Effector CD8-positive, alpha-beta T cell (primary cell): Measurements from ENCODE around the gene TPRX2.
"Not testable (repeated sequence)": the region's sequence is repeated elsewhere in the genome, so short reads cannot be mapped to it uniquely, and the experiment has no call there.

Experiments
- DNase-seq: peaks from one replicate; lab custom pipeline; 2025; lab: John Stamatoyannopoulos, UW
- total RNA-seq, 4 experiments: gene quantifications; one replicate each; lab custom pipeline; 2026; lab: John Stamatoyannopoulos, UW

Gene TPRX2, protein sequence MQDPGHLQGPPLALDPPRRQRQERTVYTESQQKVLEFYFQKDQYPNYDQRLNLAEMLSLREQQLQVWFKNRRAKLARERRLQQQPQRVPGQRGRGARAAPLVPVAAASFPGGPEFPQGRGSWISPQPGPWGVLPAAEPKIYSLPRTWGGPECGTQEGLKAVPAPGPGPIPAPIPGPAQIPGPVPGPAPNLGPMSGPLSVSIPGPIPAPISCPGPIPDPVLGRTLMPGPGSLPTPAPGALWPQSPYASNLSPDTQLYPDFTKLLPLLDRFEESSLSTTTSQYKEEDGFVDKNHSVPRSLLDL
- total RNA-seq = 0 reads per million in 4 experiments

DNA sequence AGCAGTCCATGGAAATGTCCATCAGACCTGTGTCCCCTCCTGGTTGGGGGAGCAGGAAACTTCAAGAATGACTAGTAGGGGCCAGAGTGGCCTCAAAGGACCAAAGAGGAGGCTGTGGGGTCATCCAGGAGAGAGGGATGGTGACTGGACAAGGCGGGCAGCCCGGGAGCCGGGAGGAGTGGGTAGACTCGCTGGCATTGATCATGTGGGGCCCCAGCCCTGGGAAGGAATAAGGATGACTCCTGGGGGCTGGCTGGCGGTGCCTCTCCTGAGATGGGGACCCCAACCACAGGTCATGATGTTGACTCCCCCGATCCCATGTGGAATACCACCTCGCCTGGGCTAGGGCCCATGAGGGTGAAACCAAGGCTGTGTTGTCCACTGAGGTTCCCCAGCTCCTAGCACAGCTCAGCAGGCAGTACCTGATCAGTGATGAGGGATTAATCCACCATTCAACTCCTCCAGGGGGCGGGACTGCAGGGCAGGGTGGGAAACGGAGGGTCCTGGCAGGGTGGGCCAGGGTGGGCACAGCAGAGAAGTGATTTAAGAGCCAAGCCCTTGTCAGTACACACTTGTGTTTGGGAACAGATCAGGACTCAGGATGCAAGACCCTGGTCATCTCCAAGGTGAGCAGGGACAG, at the start of gene TPRX2:
TPRX2 (plus strand) TSS at position 590 of the 640 bp plus-strand sequence; CDS start at position 602, 12 bp downstream.
- DNase-seq = not testable (repeated sequence)

DNA sequence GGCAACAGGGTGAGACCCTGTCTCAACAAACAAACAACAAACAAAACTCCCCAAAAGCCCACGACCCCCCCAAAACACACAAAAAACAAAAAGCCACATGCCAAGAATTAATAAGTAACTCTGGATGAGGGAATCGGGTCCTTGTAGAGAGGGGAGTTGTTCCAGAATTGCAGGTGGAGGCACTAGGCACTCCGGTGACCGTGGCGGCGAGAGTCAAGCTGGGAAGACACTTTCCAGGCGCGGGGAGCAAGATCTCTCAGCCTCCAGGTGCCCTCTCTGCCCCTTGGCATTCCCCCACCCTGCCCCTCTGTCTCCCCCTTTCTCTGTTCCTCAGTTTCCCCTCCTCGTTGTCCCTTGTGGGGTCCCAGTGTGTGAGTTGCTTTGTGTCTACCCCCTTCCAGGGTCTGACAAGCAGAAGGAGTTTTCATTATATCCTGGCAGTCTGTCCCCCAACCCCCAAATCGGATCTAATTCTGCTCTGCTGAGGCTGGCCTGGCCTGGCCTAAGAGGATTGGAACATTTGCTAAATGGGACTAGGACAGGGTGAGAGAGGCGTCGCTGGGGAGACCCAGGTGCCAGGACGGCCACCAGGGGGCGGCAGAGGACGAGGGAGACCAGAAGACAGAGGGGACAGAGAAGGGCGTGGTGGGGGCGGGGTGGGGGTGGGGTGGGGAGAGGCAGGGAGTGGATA, 45.6 kb upstream of the TPRX2 start:
- peak; percentile 69 for DNase-seq

DNA sequence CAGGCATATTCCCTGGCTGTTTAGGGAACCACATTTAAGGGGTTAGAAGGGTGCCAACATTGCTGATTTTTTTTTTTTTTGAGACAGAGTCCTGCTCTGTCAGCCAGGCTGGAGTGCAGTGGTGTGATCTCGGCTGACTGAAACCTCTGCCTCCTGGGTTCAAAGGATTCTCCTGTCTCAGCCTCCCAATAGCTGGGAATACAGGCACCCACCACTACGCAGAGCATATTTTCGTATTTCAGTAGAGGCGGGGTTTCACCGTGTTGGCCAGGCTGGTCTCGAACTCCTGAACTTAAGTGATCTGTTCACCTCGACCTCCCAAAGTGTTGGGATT, 45.1 kb upstream of the TPRX2 start:
- no peak for DNase-seq

DNA sequence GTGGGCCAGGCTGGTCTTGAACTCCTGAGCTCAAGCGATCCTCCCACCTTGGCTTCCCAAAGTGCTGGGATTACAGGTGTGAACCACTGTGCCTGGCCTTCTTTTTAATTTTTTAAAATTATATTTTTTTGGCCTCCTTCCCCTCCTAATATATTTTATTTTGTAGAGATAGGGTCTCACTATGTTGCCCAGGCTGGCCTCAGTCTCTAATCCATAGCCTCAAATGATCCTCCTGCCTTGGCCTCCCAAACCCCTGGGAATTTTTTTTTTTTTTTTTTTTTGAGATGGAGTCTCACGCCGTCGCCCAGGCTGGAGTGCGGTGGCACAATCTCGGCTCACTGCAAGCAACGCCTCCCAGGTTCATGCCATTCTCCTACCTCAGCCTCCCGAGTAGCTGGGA, 42.8 kb upstream of the TPRX2 start:
- DNase-seq = not testable (repeated sequence)

DNA sequence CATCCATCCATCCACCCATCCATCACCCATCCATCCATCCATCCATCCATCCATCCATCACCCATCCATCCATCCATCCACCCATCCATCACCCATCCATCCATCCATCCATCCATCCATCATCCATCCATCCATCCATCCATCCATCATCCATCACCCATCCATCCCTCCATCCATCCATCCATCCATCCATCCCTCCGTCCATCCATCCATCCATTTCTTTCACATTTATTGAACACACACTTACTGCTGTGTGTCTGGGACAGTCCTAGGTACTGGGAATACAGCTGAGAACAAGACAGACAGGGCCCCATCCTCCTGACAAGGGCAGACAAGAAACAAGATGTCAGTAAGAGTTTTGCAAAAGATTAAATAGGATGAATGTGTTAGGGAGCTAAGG, 40.8 kb upstream of the TPRX2 start:
- not testable (repeated sequence) for DNase-seq

DNA sequence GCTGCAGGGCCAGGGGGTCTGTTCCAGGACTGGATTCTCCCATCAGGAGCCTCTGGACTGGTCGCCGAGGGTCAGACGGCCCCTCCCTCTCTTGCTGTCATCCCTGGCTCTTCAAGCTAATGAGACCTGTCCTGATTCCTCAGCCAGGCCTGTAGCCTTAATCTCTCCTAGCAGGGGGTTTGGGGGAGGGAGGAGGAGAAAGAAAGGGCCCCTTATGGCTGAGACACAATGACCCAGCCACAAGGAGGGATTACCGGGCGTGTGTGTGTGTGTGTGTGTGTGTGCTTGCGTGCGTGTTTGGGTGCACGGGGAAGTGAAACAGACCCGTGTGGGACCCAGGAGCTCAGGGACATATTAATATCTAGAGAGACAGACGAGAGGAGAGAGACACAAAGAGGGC, 39.2 kb upstream of the TPRX2 start:
- DNase-seq = no peak

DNA sequence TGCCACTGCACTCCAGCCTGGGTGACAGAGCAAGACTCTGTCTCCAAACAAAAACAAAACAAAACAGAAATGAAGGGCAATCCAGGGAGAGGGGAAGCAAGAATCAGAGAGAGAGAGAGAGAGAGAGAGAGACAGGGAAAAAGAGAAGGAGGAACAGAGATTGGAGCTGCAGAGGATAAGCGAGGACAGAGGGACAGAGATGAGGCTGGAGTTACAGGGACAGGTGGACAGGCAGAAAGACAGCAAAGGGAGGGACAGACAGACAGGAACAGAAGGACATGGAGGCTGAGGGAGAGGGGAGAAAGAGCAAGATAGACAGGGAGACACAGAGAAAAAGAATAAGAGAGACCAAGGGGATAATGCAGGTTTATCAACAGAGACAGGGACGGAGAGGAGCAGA, 38.6 kb upstream of the TPRX2 start:
- DNase-seq = no peak

DNA sequence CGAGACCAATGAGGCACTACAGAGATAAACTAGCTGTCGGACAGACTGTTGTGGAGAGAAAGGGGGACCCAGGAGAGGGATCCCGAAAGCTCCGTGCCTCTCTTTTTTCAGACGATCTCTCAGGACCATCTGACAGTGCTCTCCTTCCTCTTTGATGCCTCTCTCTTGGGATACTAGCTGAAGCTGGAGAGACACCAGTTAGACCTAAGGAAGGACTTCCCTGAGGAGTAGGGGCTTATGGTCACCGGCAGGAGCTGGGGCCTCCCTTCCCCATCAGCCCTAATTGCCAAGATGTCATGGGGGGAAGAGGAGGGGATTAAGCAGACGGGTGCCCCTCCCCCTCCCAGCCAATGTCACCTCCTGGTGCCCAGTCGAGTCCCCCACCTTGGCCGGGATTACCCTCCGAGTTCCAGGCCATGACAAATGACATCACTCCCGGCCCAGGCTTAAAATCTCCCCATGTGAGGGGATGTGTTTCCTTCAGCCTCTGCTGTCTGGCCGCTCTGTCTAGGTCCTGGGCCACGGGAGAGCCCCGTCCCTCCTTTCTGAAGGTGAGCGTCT, 37.5 kb upstream of the TPRX2 start, which contains the start of gene CRX:
CRX (plus strand) TSS at position 478 of the 561 bp plus-strand sequence. CDS start 12,507 bp downstream, outside the sequence.
- DNase-seq = no peak

DNA sequence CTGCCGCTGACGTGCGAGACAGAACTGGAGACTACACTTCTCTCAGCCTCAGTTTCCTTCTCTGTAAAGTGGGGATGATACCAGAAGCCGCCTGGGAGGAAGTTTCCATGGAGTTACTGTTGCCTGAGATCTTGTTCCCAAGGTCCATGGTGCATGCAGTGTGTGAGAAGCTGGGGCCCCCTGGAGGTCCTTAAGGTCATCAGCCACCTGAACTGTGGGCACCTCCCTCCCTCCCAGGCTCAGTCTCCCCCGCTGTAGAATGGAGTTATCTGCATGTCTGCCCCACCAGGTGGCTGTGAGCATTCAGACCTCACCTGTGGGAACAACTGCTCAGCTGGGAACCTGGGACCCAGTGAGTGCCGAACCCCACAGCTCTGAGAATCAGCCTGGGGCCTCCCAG, 34.6 kb upstream of the TPRX2 start:
- no peak for DNase-seq

DNA sequence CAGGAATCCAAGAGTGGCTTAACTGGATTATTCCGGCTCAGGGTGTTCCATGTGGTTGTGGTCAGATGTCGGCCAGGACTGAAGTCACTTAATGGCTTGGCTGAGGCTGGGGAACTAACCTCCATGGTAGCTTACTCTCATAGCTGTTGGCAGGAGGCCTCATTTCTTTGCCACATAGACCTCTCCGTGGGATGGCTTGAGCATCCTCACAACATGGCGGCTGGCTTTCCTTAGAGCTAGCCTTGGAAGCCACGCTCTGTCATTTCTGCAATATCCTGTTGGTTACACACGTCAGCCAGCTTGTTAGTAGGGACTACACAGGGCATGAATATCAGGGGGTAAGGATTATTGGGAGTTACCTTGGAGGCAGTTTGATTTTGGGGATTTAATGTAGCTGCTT, 32.2 kb upstream of the TPRX2 start:
- DNase-seq = no peak

DNA sequence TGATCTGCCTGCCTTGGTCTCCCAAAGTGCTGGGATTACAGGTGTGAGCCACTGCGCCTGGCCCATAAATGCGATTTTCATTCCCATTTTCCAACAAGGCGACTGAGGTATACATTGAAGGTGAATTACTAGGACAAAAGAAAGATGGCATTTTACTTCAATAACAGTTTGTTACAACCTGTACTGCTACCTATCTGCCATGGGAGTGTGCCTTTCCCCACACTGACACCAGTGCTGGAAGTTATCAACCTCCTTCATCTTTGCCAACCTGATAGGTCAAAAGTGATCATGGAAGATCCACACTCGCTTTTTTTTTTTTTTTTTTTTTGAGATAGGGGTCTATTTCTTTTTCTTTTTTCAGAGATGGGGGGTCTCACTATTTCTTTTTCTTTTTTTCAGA, 26.3 kb upstream of the TPRX2 start:
- no peak for DNase-seq

DNA sequence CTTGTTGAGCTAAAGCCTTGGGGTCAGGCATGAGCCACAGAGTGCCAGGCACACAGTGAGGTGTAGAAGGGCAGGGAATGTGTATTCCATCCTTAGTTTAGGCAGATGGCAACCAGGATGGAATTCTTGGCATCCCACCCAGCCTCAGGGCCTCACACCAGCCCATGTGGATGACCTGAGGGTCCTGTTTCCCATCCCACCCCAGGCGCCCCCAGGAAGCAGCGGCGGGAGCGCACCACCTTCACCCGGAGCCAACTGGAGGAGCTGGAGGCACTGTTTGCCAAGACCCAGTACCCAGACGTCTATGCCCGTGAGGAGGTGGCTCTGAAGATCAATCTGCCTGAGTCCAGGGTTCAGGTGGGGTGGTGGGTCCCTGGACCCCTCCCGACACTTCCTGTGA, 23.0 kb upstream of the TPRX2 start:
- DNase-seq = no peak

DNA sequence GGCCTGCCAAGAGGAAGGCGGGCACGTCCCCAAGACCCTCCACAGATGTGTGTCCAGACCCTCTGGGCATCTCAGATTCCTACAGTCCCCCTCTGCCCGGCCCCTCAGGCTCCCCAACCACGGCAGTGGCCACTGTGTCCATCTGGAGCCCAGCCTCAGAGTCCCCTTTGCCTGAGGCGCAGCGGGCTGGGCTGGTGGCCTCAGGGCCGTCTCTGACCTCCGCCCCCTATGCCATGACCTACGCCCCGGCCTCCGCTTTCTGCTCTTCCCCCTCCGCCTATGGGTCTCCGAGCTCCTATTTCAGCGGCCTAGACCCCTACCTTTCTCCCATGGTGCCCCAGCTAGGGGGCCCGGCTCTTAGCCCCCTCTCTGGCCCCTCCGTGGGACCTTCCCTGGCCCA, 19.6 kb upstream of the TPRX2 start:
- no peak for DNase-seq

DNA sequence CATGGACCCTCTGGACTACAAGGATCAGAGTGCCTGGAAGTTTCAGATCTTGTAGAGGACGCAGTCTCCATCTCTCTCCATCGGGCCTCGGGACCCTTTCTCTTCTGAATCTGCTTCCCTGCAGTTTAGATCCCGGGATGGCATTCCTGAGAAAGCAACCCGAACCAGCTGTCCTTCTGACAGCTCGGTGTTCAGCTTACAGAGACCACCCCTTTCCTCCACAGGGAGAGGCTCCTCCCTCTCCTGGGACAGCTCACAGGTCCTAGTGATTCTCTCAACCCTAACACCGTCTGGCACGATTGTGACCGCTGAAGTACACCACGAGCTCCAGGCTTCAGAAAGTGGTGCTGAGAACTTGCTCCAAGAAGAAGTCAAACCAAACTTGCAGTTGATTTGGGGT, 19.1 kb upstream of the TPRX2 start:
- no peak for DNase-seq

DNA sequence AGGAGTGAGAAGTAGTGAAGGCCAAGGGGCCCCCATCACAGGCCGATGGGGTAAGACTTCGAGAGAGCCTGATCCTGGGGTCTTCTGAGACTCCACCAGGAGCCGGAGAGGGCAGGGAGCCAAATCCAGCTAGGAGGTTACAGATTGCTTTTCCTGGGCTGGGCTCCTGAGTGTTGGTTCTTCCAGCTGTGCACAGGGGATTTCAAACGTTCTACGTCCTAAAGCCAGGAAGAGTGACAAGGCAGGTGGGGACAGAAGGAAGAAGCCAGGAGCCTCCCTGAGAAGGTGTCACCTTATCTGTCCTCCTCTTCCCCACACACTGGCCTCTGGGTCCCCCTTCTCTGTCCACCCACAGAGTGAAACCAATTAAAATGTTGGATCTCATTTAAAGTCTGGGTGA, 16.1 kb upstream of the TPRX2 start:
- DNase-seq = no peak

DNA sequence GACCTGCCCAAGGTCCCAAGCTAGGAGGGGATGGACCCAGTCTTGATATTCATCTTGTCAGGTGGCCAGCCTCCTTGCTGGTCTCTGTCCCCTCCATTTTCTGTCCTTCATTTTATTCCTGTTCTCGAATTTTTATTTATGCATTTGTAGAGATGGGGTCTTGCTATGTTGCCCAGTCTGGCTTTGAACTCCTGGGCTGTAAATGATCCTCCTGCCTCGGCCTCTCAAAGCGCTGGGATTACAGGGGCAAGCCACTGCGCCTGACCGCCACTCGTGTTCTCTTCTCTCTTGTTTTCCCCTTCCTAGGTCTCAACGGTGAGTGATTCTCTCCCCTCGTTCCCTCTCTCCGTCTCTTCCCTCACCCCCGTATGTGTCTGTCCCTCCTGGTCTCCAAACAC, 10.6 kb upstream of the TPRX2 start:
- DNase-seq = no peak

DNA sequence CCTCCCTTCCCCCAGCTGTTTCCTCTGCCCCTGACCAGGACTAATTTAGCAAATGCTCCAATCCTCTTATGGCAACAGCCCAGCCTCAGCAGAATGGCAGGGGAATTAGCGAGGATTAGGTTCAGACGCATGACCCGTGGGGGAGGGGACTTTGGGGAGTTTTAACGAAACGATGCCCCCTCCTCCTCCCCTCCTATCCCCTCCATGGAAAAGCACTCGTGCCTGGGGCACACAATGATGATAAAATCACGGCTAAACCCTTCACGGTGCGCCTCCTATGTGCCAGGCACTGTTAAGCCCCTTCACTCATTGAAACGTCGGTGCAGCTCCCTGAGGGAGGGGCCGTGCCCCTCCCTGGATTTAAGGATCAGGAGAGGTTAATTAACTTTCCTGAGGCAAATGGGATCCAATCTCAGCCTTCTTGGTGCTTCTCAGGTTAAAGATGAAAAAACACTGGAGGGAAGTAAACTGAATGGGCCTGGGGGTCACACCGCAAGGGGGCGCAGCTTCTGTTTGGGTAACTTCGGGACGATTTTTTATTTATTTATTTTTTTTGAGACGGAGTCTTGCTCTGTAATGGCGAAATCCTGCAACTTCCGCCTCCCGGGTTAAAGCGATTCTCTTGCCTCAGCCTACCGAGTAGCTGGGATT, 10.1 kb upstream of the TPRX2 start:
- peak; percentile 1 for DNase-seq

DNA sequence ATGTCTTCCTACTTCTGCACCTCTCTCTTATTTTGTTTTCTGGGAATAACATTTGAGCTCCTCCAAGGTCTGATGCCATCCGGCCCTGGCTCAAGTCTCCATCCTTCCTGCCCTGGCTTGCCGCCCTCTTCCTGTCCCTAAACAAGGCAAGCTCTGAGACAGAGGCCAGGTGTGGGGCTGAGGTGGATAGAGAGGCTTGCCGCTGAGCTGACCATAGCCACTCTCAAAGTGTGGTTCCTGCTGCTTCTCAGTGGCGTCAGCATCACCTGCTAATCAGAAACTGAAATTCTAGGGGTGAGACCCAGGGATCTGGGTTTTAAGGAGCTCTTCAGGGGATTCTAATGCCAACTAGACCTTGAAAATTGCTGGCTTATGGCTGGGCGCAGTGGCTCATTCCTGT, 6.0 kb upstream of the TPRX2 start:
- DNase-seq = no peak

DNA sequence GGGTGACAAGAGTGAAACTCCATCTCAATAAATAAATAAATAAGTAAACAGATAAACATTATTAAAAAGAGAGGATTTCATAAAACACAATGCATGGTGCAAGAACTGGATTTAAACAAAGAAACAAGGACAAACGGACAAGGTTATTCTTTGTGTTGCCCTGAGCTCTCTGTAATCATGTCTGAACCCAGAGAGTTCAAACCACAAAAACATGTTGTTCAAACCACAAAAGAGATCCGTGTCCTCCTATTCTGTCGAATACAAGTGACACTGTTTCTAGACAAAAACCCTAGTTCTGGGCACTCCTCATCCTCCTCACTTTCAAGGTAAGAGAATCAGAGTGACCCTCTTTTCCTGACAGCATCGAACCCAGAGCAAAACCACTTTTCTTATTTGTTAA, 4.6 kb upstream of the TPRX2 start:
- no peak for DNase-seq

DNA sequence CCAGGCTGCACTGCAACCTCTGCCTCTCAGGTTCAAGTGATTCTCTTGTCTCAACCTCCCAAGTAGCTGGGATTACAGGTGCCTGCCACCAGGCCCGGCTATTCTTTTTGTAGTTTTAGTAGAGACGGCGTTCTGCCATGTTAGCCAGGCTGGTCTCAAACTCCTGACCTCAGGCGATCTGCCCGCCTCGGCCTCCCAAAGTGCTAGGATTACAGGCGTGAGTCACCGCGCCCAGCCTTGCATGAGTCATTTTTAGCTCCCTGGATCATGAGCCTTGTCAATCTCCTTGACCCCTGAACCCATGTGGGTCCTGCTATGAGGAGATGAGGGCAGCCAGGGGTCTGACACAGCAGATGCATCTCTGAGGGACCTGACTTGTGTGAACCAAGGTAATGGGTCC, 804 bp upstream of the TPRX2 start:
- DNase-seq = not testable (repeated sequence)

DNA sequence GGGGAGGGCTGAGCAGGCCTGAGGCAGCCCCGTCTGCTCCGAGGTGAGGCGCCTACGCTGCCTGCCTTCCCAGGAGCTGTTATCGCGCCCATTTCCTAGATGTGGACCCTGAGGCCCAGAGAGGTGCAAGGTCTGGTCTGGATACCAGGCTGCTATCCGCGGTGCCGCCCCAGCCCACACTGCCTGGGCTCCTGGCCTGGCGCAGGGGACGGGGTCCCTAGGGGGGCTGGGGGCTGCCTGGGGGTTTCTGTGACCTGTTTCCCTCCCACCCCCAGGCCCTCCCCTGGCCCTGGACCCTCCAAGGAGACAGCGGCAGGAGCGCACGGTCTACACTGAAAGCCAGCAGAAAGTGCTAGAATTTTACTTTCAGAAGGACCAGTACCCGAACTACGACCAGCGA, 803 bp downstream of the TPRX2 start:
- DNase-seq = not testable (repeated sequence)

DNA sequence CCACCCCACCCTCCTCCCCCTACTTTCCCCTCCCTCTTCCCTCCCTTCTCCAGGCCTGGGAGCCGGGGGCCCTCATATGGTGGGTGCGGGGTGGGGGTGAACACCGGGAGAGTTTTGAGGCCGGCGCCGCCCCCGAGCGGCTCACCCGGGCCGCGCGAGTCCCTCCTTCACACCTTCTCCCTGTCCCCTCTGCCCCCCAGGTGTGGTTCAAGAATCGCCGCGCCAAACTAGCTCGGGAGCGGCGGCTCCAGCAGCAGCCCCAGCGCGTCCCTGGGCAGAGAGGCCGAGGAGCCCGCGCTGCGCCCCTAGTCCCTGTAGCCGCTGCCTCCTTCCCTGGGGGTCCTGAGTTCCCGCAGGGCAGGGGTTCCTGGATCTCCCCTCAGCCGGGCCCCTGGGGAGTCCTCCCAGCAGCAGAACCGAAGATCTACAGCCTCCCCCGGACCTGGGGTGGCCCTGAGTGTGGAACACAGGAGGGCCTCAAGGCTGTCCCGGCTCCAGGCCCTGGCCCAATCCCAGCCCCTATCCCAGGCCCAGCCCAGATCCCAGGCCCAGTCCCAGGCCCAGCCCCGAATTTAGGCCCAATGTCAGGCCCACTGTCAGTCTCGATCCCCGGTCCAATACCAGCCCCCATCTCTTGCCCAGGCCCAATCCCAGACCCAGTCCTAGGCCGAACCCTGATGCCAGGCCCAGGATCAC, 1.7 kb downstream of the TPRX2 start:
- DNase-seq = no peak
